ENCODE data around the gene WNT11. TPM values are rescaled to one million over a fixed set of nuclear protein-coding genes. Genes with fewer than 3 reads are reported as not detected.

WNT11 gene
- polyA plus RNA-seq, 1 donor (not counting 4 experiments of a cell fraction or from before 2014, with no cell fraction given), result not detected

GRCh38 chr11:76152741-76153570, 53.3 kb downstream of the WNT11 start:
- no peak for DNase-seq (ENCODE audit: low read depth, low spot score)
- no peak for TF ChIP-seq CTCF (optimal IDR thresholded peaks at IDR 0.05 in 1 of 3, IDR thresholded peaks at IDR 0.05 in 1 of 3, conservative IDR thresholded peaks at IDR 0.05 in 1 of 3; ENCODE audit: extremely low read depth in 1 of 3, insufficient read depth in 2 of 3, low read length in 3 of 3)
- TF ChIP-seq EZH2 (IDR thresholded peaks at IDR 0.05; ENCODE audit: low read length), result no peak
- Histone ChIP-seq H3K4me2 (ENCODE audit: control insufficient read depth, extremely low read depth, insufficient read depth, low read depth, low read length) (peak overlapping the region; percentile 68), H3K79me2 (ENCODE audit: control insufficient read depth, insufficient read depth, low read length) (no peaks in the 10 kb centered on the region), H3K9ac (ENCODE audit: control insufficient read depth, extremely low read depth, insufficient read depth, low read length) (no peak overlapping the region), H3K9me3 (ENCODE audit: control insufficient read depth, low read depth, low read length) (no peaks in the 10 kb centered on the region), H3K9me1 (ENCODE audit: control insufficient read depth, extremely low read depth, insufficient read depth, low read length) (no peaks in the 10 kb centered on the region), H2AFZ (ENCODE audit: control insufficient read depth, low read length) (no peak overlapping the region), H4K20me1 (ENCODE audit: control insufficient read depth, extremely low read depth, insufficient read depth, low read length) (no peaks in the 10 kb centered on the region), H3K4me1 (ENCODE audit: control insufficient read depth, extremely low read depth, insufficient read depth, low read length) (peaks cover 17% of the 10 kb centered on the region), H3K36me3 (ENCODE audit: control insufficient read depth in 2 of 2, extremely low read depth in 1 of 2, insufficient read depth in 2 of 2, low read length in 2 of 2) (no peaks in the 10 kb centered on the region), H3K4me3 (ENCODE audit: control insufficient read depth in 2 of 3, extremely low read depth in 1 of 3, insufficient read depth in 2 of 3, low read depth in 1 of 3, low read length in 3 of 3) (peak overlapping the region in 1 of 3 experiments; percentile 11), H3K27ac (ENCODE audit: control insufficient read depth, insufficient read depth, low read length) (no peak overlapping the region), H3K27me3 (ENCODE audit: control insufficient read depth, extremely low read depth, insufficient read depth, low read length) (peaks cover 3% of the 10 kb centered on the region)
- no peak for FAIRE-seq
- dilution Hi-C loops (cut with MboI; ENCODE audit: extremely low pct_ligation_motif_present, low sequenced_read_pairs), result no loop called here

- Histone ChIP-seq H3K27me3 (ENCODE audit: control insufficient read depth, extremely low read depth, insufficient read depth, low read length) (no peaks in the 10 kb centered on the region), H3K4me2 (ENCODE audit: control insufficient read depth, extremely low read depth, insufficient read depth, low read depth, low read length) (peak overlapping the region; percentile 68), H3K9me3 (ENCODE audit: control insufficient read depth, low read depth, low read length) (no peaks in the 10 kb centered on the region), H3K27ac (ENCODE audit: control insufficient read depth, insufficient read depth, low read length) (no peak overlapping the region), H3K9ac (ENCODE audit: control insufficient read depth, extremely low read depth, insufficient read depth, low read length) (peak overlapping the region; percentile 29), H2AFZ (ENCODE audit: control insufficient read depth, low read length) (peak overlapping the region; percentile 81), H4K20me1 (ENCODE audit: control insufficient read depth, extremely low read depth, insufficient read depth, low read length) (no peaks in the 10 kb centered on the region), H3K4me3 (ENCODE audit: control insufficient read depth in 2 of 3, extremely low read depth in 1 of 3, insufficient read depth in 2 of 3, low read depth in 1 of 3, low read length in 3 of 3) (peak overlapping the region in 2 of 3 experiments; percentile 8 to 11), H3K36me3 (ENCODE audit: control insufficient read depth in 2 of 2, extremely low read depth in 1 of 2, insufficient read depth in 2 of 2, low read length in 2 of 2) (no peaks in the 10 kb centered on the region), H3K9me1 (ENCODE audit: control insufficient read depth, extremely low read depth, insufficient read depth, low read length) (no peaks in the 10 kb centered on the region), H3K4me1 (ENCODE audit: control insufficient read depth, extremely low read depth, insufficient read depth, low read length) (peaks cover 17% of the 10 kb centered on the region), H3K79me2 (ENCODE audit: control insufficient read depth, insufficient read depth, low read length) (no peaks in the 10 kb centered on the region)
- DNase-seq (ENCODE audit: low read depth, low spot score) (peak; percentile 64), FAIRE-seq (peak; percentile 56)
- dilution Hi-C loops (cut with MboI; ENCODE audit: extremely low pct_ligation_motif_present, low sequenced_read_pairs), result no loop called here
- TF ChIP-seq EZH2 (IDR thresholded peaks at IDR 0.05; ENCODE audit: low read length), result peak; percentile 41
- peak; percentile 96 to 99 (median 97) for TF ChIP-seq CTCF (optimal IDR thresholded peaks at IDR 0.05 in 1 of 3, IDR thresholded peaks at IDR 0.05 in 1 of 3, conservative IDR thresholded peaks at IDR 0.05 in 1 of 3; ENCODE audit: extremely low read depth in 1 of 3, insufficient read depth in 2 of 3, low read length in 3 of 3)
These were observed 54.1 kb downstream of the WNT11 start for GRCh38 chr11:76152086-76152681.

Measured in keratinocyte (primary cell).